Endothelial cell of umbilical vein (primary cell): ENCODE data around the gene PHYH. TPM values are rescaled to one million over a fixed set of nuclear protein-coding genes. Genes with fewer than 3 reads are reported as not detected.

Source experiments
- BruUV-seq: library from RNA; stranded (reverse); fragments of 400-500 nt; replicated peaks from 2 replicates; lab custom pipeline; 2021; lab: Mats Ljungman, UMichigan
- CTCF ChIA-PET: fragments of 300-600, 350-600 bp; sonication (Branson Sonifier 250); formaldehyde crosslinking; loops from one replicate; lab custom pipeline; 2021; ENCODE audit warnings: antibody characterized with exemption, inconsistent platforms; lab: Charles Lee
- POLR2A ChIA-PET: fragments of 300-600, 350-600 bp; sonication (Branson Sonifier 250); formaldehyde crosslinking; loops from one replicate; lab custom pipeline; 2021; ENCODE audit warnings: antibody characterized with exemption, inconsistent platforms; lab: Charles Lee
- DNase-seq: peaks from one replicate; pipeline ENCODE4 v3.0.0-alpha.2; 2011; ENCODE audit warnings: low read depth, low spot score
- FAIRE-seq: peaks from 2 replicates; lab custom pipeline; 2011; peaks lifted over from hg19 to GRCh38; lab: Jason Lieb, UNC
- H2AFZ ChIP-seq: 2 replicates; pipeline ENCODE4 v1.6.0; 2012; ENCODE audit warnings: low read depth, low read length, control low read depth, inconsistent platforms
- H3K27ac ChIP-seq: 2 replicates; pipeline ENCODE4 v1.5.1; 2011; ENCODE audit warnings: low read depth, mild to moderate bottlenecking, control low read depth, low read length, moderate library complexity; ENCODE audit not compliant: insufficient read depth
- H3K27me3 ChIP-seq, 2 experiments: 2 replicates each; pipeline versions ENCODE4 v1.6.0 to v1.6.1; 2011; ENCODE audit warnings: low read length in 2 of 2, mixed read lengths in 1 of 2; ENCODE audit not compliant: control insufficient read depth in 2 of 2, insufficient read depth in 2 of 2
- H3K36me3 ChIP-seq, 2 experiments: 2 replicates in 1 of 2; 3 replicates in 1 of 2; pipeline ENCODE4 v1.5.1; 2011; ENCODE audit warnings: low read length in 2 of 2, mild to moderate bottlenecking in 1 of 2, moderate library complexity in 1 of 2; ENCODE audit not compliant: control insufficient read depth in 2 of 2, insufficient read depth in 2 of 2; ENCODE audit errors: extremely low read depth in 1 of 2
- H3K4me1 ChIP-seq: 3 replicates; pipeline ENCODE4 v1.5.1; 2011; ENCODE audit warnings: mild to moderate bottlenecking, low read length; ENCODE audit not compliant: control insufficient read depth, insufficient read depth; ENCODE audit errors: extremely low read depth
- H3K4me2 ChIP-seq: 2 replicates; pipeline ENCODE4 v1.6.1; 2011; ENCODE audit warnings: low read length, control low read depth, mixed read lengths; ENCODE audit not compliant: insufficient read depth
- H3K4me3 ChIP-seq, 3 experiments: fragments of 200-600 bp in 1 of 3; sonication (generic), shearing (Covaris generic) in 1 of 3; replicated peaks in 1 of 3; 2 replicates each; pipeline ENCODE4 v1.5.1; 2011 to 2016; ENCODE audit warnings: control low read depth in 3 of 3, low read length in 3 of 3, mild to moderate bottlenecking in 2 of 3, inconsistent platforms in 1 of 3, low read depth in 1 of 3, moderate library complexity in 1 of 3; ENCODE audit not compliant: insufficient read depth in 1 of 3
- H3K79me2 ChIP-seq: 2 replicates; pipeline ENCODE4 v1.6.0; 2012; ENCODE audit warnings: low read length, inconsistent platforms; ENCODE audit not compliant: control insufficient read depth, insufficient read depth
- H3K9ac ChIP-seq: replicated peaks from 2 replicates; pipeline ENCODE3; 2011; ENCODE audit warnings: low read length, control low read depth; ENCODE audit not compliant: insufficient read depth; ENCODE audit errors: extremely low read depth
- H3K9me1 ChIP-seq: replicated peaks from 3 replicates; pipeline ENCODE4 v1.6.0; 2011; ENCODE audit warnings: mild to moderate bottlenecking, low read length; ENCODE audit not compliant: control insufficient read depth, insufficient read depth; ENCODE audit errors: extremely low read depth
- H3K9me3 ChIP-seq: replicated peaks from 2 replicates; pipeline ENCODE4 v1.5.1; 2012; ENCODE audit warnings: low read length, inconsistent platforms; ENCODE audit not compliant: control insufficient read depth, insufficient read depth
- H4K20me1 ChIP-seq: replicated peaks from 2 replicates; pipeline ENCODE3; 2011; ENCODE audit warnings: mild to moderate bottlenecking, low read length; ENCODE audit not compliant: control insufficient read depth, insufficient read depth; ENCODE audit errors: extremely low read depth
- CTCF ChIP-seq, 2 donors: IDR thresholded peaks; 1 replicate in 1 of 2; 2 replicates in 1 of 2; pipeline ENCODE4 v1.5.1; 2011; ENCODE audit warnings: low read length in 2 of 2, mild to moderate bottlenecking in 2 of 2, moderate library complexity in 2 of 2, control low read depth in 1 of 2, inconsistent platforms in 1 of 2, low read depth in 1 of 2; ENCODE audit not compliant: insufficient read depth in 1 of 2; ENCODE audit errors: extremely low read depth in 1 of 2
- EZH2 ChIP-seq: IDR thresholded peaks from 2 replicates; pipeline ENCODE4 v1.6.1; 2012; ENCODE audit warnings: borderline replicate concordance, low read depth, mild to moderate bottlenecking, moderate library complexity, low read length, inconsistent platforms; ENCODE audit not compliant: severe bottlenecking
- FOS ChIP-seq: IDR thresholded peaks from 2 replicates; pipeline ENCODE4 v1.6.1; 2011; ENCODE audit warnings: mild to moderate bottlenecking, low read length, moderate library complexity, borderline replicate concordance; ENCODE audit not compliant: insufficient read depth
- GATA2 ChIP-seq: IDR thresholded peaks from 2 replicates; pipeline ENCODE4 v1.7.0; 2011; ENCODE audit warnings: low read depth, mild to moderate bottlenecking, moderate library complexity, mixed read lengths, low read length; ENCODE audit not compliant: insufficient read length, insufficient read depth
- JUN ChIP-seq: IDR thresholded peaks from 2 replicates; pipeline ENCODE4 v1.6.1; 2011; ENCODE audit warnings: borderline replicate concordance, low read depth; ENCODE audit not compliant: insufficient read length, insufficient read depth
- MAX ChIP-seq: IDR thresholded peaks from 2 replicates; pipeline ENCODE4 v1.6.1; 2011; ENCODE audit not compliant: insufficient read depth, insufficient read length
- MYC ChIP-seq: IDR thresholded peaks from one replicate; pipeline ENCODE4 v1.6.1; 2011; ENCODE audit warnings: mild to moderate bottlenecking, low read depth, low read length
- POLR2A ChIP-seq: IDR thresholded peaks from 2 replicates; pipeline ENCODE4 v1.6.1; 2012; ENCODE audit warnings: low read depth, mild to moderate bottlenecking, control low read depth, low read length
- POLR2AphosphoS5 ChIP-seq: IDR thresholded peaks from 2 replicates; pipeline ENCODE4 v1.6.1; 2012; ENCODE audit warnings: low read depth, mild to moderate bottlenecking, control low read depth, low read length, moderate library complexity; ENCODE audit not compliant: insufficient read depth
- dilution Hi-C: fragments of 300-500 bp; cut with MboI; formaldehyde crosslinking; loops from one replicate; pipeline ENCODE4 v1.15.0; 2019; ENCODE audit warnings: low sequenced_read_pairs; ENCODE audit not compliant: extremely low pct_ligation_motif_present
- intact Hi-C: fragments of 100-400 bp; cut with micrococcal nuclease; formaldehyde crosslinking; loops from one replicate; pipeline ENCODE4 v1.10.0; 2022
- polyA plus RNA-seq, 4 experiments: library from polyadenylated mRNA; depleted of rRNA in 3 of 4; stranded (reverse) in 3 of 4; unstranded in 1 of 4; fragments of >200 nt; gene quantifications; 2 replicates each; pipeline versions ENCODE4 v1.2.1 to v1.2.3, GENCODE V29; 2011 to 2012; ENCODE audit warnings: missing spikeins in 1 of 4
- total RNA-seq: library from RNA; stranded (reverse); gene quantifications from 2 replicates; pipeline ENCODE4 v1.2.3, GENCODE V29; 2021

Gene PHYH
- total and polyA plus RNA-seq, 2 donors (not counting 3 experiments of a cell fraction or from before 2014, with no cell fraction given), result 4.7 to 9.4 TPM

GRCh38 chr10:13322615-13323148 is 22.8 kb upstream of the PHYH start:
- dilution Hi-C loops, result no loop called here
- ChIA-PET CTCF (no interaction called here), POLR2A (no interaction called here)
- BruUV-seq, result no TSS peak
- TF ChIP-seq JUN (no peak), CTCF (IDR thresholded peaks at IDR 0.05; ENCODE audit: extremely low read depth in 1 of 2, insufficient read depth in 1 of 2, low read depth in 1 of 2, low read length in 2 of 2) (no peak), FOS (no peak), MYC (no peak), GATA2 (no peak), POLR2AphosphoS5 (no peak), EZH2 (no peak), POLR2A (no peak), MAX (no peak)
- Histone ChIP-seq H3K9me1 (no peaks in the 10 kb centered on the region), H3K4me2 (no peak overlapping the region), H3K27ac (no peak overlapping the region), H3K4me3 (no peak overlapping the region), H3K9me3 (no peaks in the 10 kb centered on the region), H3K36me3 (peaks cover 12 to 26% of the 10 kb centered on the region in 2 experiments), H3K27me3 (no peaks in the 10 kb centered on the region), H4K20me1 (no peaks in the 10 kb centered on the region), H3K4me1 (peaks cover under 1% of the 10 kb centered on the region), H3K79me2 (no peaks in the 10 kb centered on the region), H3K9ac (no peak overlapping the region), H2AFZ (no peak overlapping the region)
- no peak for FAIRE-seq
- intact Hi-C loops, result no loop called here
- no peak for DNase-seq
